Raji (cell line): ENCODE results near the gene PAQR4.
A peak's percentile ranks its signal among the peaks of the same experiment; 100 is the strongest.

Experiments
- POLR2A ChIP-seq: IDR thresholded peaks from 2 replicates; pipeline ENCODE4 v1.6.1; 2011; ENCODE audit warnings: low read depth, low read length, control low read depth; ENCODE audit not compliant: insufficient read depth

PAQR4 gene

GRCh38 chr16:2968738-2969544 is at the start of gene PAQR4:
PAQR4 (plus strand) TSS chr16:2969348; CDS start chr16:2969675, 327 bp downstream.
- TF ChIP-seq POLR2A: peak; percentile 91

- TF ChIP-seq POLR2A: no peak
Measured at GRCh38 chr16:2919511-2920255, 49.5 kb upstream of the PAQR4 start.

GRCh38 chr16:2923481-2923880 is 45.7 kb upstream of the PAQR4 start:
- TF ChIP-seq POLR2A: no peak

GRCh38 chr16:2924901-2925755 is 44.0 kb upstream of the PAQR4 start:
- TF ChIP-seq POLR2A: no peak

GRCh38 chr16:2925951-2926649 is 43.0 kb upstream of the PAQR4 start:
- TF ChIP-seq POLR2A: no peak

GRCh38 chr16:2926650-2926999 is 42.5 kb upstream of the PAQR4 start:
- no peak for TF ChIP-seq POLR2A

- TF ChIP-seq POLR2A: no peak
Measured at GRCh38 chr16:2927010-2927646, 42.0 kb upstream of the PAQR4 start.

GRCh38 chr16:2928796-2929195 is 40.4 kb upstream of the PAQR4 start:
- no peak for TF ChIP-seq POLR2A

- no peak for TF ChIP-seq POLR2A
Measured at GRCh38 chr16:2929693-2930092, 39.5 kb upstream of the PAQR4 start.

- no peak for TF ChIP-seq POLR2A
Measured at GRCh38 chr16:2930236-2930635, 38.9 kb upstream of the PAQR4 start.

- no peak for TF ChIP-seq POLR2A
Measured at GRCh38 chr16:2933136-2933535, 36.0 kb upstream of the PAQR4 start.

GRCh38 chr16:2933701-2934100 is 35.4 kb upstream of the PAQR4 start:
- no peak for TF ChIP-seq POLR2A

- TF ChIP-seq POLR2A: no peak
Measured at GRCh38 chr16:2934450-2934849, 34.7 kb upstream of the PAQR4 start.

- TF ChIP-seq POLR2A: no peak
Measured at GRCh38 chr16:2936436-2937011, 32.6 kb upstream of the PAQR4 start.
